Measurements from ENCODE around the gene ORM1.
"Not testable (repeated sequence)": the region's sequence is repeated elsewhere in the genome, so short reads cannot be mapped to it uniquely, and the experiment has no call there.

The ORM1 gene

DNA sequence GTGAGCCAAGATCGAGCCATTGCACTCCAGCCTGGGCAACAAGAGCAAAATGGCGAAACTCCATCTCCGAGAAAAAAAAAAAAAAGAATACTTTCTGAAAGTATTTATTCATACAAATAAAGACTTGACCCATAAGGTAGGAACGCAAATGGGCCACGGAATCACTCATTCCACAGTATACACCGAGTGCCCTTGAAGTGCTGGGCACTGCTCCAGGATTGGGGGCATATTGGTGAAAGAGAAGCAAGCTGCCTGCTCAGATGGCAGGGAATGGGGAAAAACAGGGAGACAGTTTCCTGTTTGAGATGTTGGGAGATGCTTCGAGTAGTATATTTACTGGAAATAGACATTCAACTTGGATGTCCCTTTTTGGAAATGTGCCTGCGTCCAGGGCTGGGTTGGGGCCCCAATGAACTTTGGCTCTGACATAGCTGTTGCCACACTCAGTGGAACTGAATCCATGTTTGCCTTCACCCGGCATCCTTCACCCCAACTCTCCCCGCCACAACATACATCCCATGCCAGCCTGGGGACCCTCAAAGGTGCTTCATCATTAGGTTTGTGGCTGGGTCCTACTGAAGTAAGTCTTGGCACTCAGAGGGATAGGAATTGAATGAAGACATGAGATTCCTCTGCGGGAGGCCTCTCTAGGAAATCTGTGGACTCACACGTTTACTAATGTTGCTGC lies 6.2 kb downstream of the ORM1 start:
- not testable (repeated sequence) for H3K27ac ChIP-seq (ENCODE audit: low read length)

DNA sequence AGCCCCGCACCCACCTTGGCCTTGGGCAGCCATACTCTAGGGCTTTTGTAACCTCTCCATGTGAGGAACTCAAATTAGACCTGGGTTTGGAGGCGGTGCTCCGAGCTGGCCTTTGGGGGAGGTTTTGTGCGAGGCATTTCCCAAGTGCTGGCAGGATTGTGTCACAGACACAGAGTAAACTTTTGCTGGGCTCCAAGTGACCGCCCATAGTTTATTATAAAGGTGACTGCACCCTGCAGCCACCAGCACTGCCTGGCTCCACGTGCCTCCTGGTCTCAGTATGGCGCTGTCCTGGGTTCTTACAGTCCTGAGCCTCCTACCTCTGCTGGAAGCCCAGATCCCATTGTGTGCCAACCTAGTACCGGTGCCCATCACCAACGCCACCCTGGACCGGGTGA lies 6.7 kb downstream of the ORM1 start, which contains the start of gene ORM2:
TSS of gene ORM2 (plus strand) at position 245 of the 398 bp plus-strand sequence. CDS start at position 281, 36 bp downstream.
- not testable (repeated sequence) for H3K27me3 ChIP-seq (ENCODE audit: control insufficient read depth in 1 of 2, insufficient read depth in 2 of 2, low read length in 2 of 2); H3K4me3 ChIP-seq (ENCODE audit: low read length in 2 of 2); H3K27ac ChIP-seq (ENCODE audit: low read length); H3K9me3 ChIP-seq (ENCODE audit: control insufficient read depth in 2 of 2, low read length in 2 of 2); H3K9ac ChIP-seq (ENCODE audit: low read length in 2 of 2); H3K4me1 ChIP-seq (ENCODE audit: control insufficient read depth, insufficient read depth, low read length); H3K36me3 ChIP-seq (ENCODE audit: control insufficient read depth in 2 of 2, insufficient read depth in 2 of 2, low read length in 2 of 2)

More for the DNA sequence above, 6.2 kb downstream of the ORM1 start:
- H3K36me3 ChIP-seq (ENCODE audit: control insufficient read depth in 2 of 2, insufficient read depth in 2 of 2, low read length in 2 of 2); H3K4me1 ChIP-seq (ENCODE audit: control insufficient read depth, insufficient read depth, low read length); H3K9me3 ChIP-seq (ENCODE audit: control insufficient read depth in 2 of 2, low read length in 2 of 2); H3K4me3 ChIP-seq (ENCODE audit: low read length in 2 of 2); H3K9ac ChIP-seq (ENCODE audit: low read length in 2 of 2); H3K27me3 ChIP-seq (ENCODE audit: control insufficient read depth in 1 of 2, insufficient read depth in 2 of 2, low read length in 2 of 2): not testable (repeated sequence)

DNA sequence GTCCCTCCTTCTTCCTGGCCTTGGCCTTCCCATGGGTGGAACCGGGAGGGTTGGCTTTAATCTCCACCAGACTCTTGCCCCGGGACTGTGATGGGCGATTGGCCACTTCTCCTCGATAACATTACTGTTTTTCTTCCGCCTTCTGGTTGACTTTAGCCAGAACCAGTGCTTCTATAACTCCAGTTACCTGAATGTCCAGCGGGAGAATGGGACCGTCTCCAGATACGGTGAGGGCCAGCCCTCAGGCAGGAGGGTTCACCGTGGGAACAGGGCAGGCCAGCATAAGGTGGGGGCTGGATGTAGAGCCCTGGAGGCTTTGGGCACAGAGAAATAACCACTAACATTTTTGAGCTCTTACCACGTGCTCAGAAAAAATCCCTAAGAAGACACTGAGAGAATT lies 7.7 kb downstream of the ORM1 start:
- Histone ChIP-seq H3K27ac (ENCODE audit: low read length) (no peak overlapping the region), H3K36me3 (ENCODE audit: control insufficient read depth in 2 of 2, insufficient read depth in 2 of 2, low read length in 2 of 2) (peaks cover 0 to 2% of the 10 kb centered on the region in 2 donors), H3K4me3 (ENCODE audit: low read length in 2 of 2) (no peak overlapping the region), H3K9me3 (ENCODE audit: control insufficient read depth in 2 of 2, low read length in 2 of 2) (no peaks in the 10 kb centered on the region), H3K4me1 (ENCODE audit: control insufficient read depth, insufficient read depth, low read length) (no peaks in the 10 kb centered on the region), H3K9ac (ENCODE audit: low read length in 2 of 2) (no peak overlapping the region), H3K27me3 (ENCODE audit: control insufficient read depth in 1 of 2, insufficient read depth in 2 of 2, low read length in 2 of 2) (no peaks in the 10 kb centered on the region)

DNA sequence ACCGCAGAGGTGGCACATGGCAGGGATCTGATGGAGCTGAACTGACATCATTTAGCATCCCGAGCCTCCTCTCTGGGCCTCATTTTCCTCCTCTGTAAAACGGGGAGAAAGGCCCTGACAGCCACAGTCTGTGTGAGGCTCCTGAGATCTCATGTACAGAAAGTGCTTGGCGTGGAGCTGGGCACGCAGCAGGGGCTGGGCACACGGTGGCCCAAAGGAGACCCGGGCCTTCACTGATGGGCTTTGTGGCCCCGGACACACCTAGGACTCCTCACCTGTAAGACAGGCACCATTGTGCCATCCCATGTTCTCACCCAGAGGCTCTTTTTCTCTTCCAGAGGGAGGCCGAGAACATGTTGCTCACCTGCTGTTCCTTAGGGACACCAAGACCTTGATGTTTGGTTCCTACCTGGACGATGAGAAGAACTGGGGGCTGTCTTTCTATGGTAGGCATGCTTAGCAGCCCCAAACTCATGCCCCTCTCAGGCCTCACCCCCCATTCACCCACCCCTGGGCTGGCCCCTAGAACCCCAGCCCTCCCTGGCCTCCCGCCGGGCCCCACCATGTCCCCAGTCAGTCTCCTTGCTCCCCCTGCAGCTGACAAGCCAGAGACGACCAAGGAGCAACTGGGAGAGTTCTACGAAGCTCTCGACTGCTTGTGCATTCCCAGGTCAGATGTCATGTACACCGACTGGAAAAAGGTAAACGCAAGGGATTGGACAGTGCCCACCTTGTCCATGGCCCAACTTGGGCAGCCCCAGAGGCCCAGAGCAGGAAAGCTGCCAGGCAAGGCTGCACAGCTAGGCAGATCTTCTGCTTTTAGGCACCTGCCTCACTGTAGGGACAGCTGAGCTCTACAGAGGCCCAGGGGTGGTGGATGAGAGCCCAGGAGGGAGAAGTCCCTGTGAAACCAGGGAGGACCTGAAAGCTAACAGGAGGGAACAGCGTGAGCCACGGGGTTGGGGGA lies 8.6 kb downstream of the ORM1 start:
- not testable (repeated sequence) for H3K27ac ChIP-seq (ENCODE audit: low read length); H3K4me1 ChIP-seq (ENCODE audit: control insufficient read depth, insufficient read depth, low read length); H3K9ac ChIP-seq (ENCODE audit: low read length in 2 of 2); H3K4me3 ChIP-seq (ENCODE audit: low read length in 2 of 2); H3K9me3 ChIP-seq (ENCODE audit: control insufficient read depth in 2 of 2, low read length in 2 of 2); H3K36me3 ChIP-seq (ENCODE audit: control insufficient read depth in 2 of 2, insufficient read depth in 2 of 2, low read length in 2 of 2); H3K27me3 ChIP-seq (ENCODE audit: control insufficient read depth in 1 of 2, insufficient read depth in 2 of 2, low read length in 2 of 2)

DNA sequence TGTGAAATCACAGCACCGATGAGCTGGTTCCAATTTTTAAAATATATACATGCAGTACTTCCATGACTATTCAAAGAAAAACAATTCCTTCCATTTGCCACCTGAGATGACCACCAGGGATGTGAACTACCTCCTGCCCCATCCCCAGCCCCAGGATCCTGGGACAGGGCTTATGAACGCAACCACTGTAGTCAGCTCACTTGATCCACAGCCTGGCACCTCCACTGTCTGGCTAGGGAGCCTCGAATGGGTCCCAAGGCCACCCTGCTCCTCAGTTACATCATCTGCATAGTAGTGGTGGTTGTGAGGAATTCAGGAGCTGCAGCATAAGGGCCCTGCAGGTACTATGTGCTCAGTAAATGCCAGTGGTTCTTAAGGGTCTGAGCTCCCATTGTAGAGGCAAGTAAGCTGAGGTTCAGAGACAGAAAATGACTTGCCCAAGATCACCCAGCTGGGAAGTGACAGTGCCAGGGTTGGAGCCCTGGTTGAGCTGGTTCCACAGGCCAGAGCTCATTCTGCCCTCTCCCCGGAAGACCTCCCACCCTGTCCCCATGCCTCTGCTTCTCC lies 9.7 kb downstream of the ORM1 start:
- not testable (repeated sequence) for H3K9ac ChIP-seq (ENCODE audit: low read length in 2 of 2); H3K36me3 ChIP-seq (ENCODE audit: control insufficient read depth in 2 of 2, insufficient read depth in 2 of 2, low read length in 2 of 2); H3K4me3 ChIP-seq (ENCODE audit: low read length in 2 of 2); H3K9me3 ChIP-seq (ENCODE audit: control insufficient read depth in 2 of 2, low read length in 2 of 2); H3K27me3 ChIP-seq (ENCODE audit: control insufficient read depth in 1 of 2, insufficient read depth in 2 of 2, low read length in 2 of 2); H3K4me1 ChIP-seq (ENCODE audit: control insufficient read depth, insufficient read depth, low read length); H3K27ac ChIP-seq (ENCODE audit: low read length)

DNA sequence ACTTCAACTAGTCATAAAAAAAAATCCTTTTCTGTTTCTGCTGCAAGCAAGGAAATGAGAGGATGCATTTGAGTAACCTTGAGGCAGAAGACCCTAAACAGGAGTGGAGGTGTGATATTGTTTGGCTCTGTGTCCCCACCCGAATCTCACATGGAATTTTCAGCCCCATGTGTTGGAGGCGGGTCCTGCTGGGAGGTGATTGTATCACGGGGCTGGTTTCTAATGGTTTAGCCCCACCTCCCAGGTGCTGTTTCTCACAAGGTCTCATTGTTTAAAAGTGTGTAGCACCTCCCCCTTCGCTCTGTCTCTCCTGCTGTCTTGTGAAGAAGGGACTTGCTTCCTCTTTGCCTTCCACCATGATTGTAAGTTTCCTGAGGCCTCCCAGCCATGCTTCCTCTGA lies 10.8 kb downstream of the ORM1 start:
- H3K4me1 ChIP-seq (ENCODE audit: control insufficient read depth, insufficient read depth, low read length); H3K9ac ChIP-seq (ENCODE audit: low read length in 2 of 2); H3K4me3 ChIP-seq (ENCODE audit: low read length in 2 of 2); H3K27ac ChIP-seq (ENCODE audit: low read length); H3K9me3 ChIP-seq (ENCODE audit: control insufficient read depth in 2 of 2, low read length in 2 of 2); H3K27me3 ChIP-seq (ENCODE audit: control insufficient read depth in 1 of 2, insufficient read depth in 2 of 2, low read length in 2 of 2): not testable (repeated sequence)
- peaks cover 11 to 19% of the 10 kb centered on the region in 2 donors for H3K36me3 ChIP-seq (ENCODE audit: control insufficient read depth in 2 of 2, insufficient read depth in 2 of 2, low read length in 2 of 2)

DNA sequence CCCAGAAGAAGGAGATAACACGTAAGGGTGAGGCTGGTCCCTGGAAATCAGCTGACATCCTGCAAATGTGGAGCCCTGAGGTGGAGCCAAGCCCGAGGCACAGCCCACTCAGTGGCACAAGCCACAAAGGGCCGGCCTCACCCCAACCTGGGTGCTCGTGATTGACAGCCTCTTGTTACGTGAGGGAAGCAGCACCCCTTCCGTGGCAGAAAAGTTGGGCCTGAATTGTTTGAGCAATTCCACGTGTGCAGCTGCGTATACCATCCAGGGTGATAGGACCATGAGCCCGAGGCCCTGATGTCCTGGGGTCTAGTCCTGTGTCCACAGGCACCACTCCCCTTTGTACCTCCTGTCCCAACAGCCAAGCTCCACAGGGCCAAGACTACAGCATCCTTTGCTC lies 11.6 kb downstream of the ORM1 start:
- Histone ChIP-seq H3K4me3 (ENCODE audit: low read length in 2 of 2) (no peak overlapping the region), H3K9me3 (ENCODE audit: control insufficient read depth in 2 of 2, low read length in 2 of 2) (no peaks in the 10 kb centered on the region), H3K4me1 (ENCODE audit: control insufficient read depth, insufficient read depth, low read length) (no peaks in the 10 kb centered on the region), H3K9ac (ENCODE audit: low read length in 2 of 2) (no peak overlapping the region), H3K27ac (ENCODE audit: low read length) (no peak overlapping the region), H3K36me3 (ENCODE audit: control insufficient read depth in 2 of 2, insufficient read depth in 2 of 2, low read length in 2 of 2) (peaks cover 17 to 21% of the 10 kb centered on the region in 2 donors), H3K27me3 (ENCODE audit: control insufficient read depth in 1 of 2, insufficient read depth in 2 of 2, low read length in 2 of 2) (no peaks in the 10 kb centered on the region)

DNA sequence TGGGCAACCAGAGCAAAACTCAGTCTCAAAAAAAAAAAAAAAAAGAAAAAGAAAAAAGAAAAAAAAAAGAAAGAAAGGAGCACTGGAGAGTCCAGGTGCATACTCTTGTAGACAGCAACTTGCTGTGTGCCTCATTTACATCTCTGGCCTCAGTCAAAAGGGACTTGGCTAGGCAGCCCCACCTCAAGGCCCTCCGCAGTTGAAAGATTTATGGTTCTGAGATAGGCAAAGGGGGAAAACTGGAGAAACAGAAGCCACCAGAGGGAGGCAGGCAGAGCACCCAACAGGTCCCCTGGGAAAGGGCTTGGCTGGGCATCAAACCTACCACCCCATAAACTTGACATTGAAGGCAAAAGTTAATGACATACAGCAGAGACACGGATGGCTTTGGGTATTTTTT lies 12.8 kb downstream of the ORM1 start:
- no peaks in the 10 kb centered on the region for H3K4me1 ChIP-seq (ENCODE audit: control insufficient read depth, insufficient read depth, low read length)
- H3K4me3 ChIP-seq (ENCODE audit: low read length in 2 of 2), result no peak overlapping the region
- H3K36me3 ChIP-seq (ENCODE audit: control insufficient read depth in 2 of 2, insufficient read depth in 2 of 2, low read length in 2 of 2), result peaks cover 29% of the 10 kb centered on the region in 2 donors
- H3K27ac ChIP-seq (ENCODE audit: low read length), result no peak overlapping the region
- no peaks in the 10 kb centered on the region for H3K9me3 ChIP-seq (ENCODE audit: control insufficient read depth in 2 of 2, low read length in 2 of 2)
- no peak overlapping the region for H3K9ac ChIP-seq (ENCODE audit: low read length in 2 of 2)
- no peaks in the 10 kb centered on the region for H3K27me3 ChIP-seq (ENCODE audit: control insufficient read depth in 1 of 2, insufficient read depth in 2 of 2, low read length in 2 of 2)

DNA sequence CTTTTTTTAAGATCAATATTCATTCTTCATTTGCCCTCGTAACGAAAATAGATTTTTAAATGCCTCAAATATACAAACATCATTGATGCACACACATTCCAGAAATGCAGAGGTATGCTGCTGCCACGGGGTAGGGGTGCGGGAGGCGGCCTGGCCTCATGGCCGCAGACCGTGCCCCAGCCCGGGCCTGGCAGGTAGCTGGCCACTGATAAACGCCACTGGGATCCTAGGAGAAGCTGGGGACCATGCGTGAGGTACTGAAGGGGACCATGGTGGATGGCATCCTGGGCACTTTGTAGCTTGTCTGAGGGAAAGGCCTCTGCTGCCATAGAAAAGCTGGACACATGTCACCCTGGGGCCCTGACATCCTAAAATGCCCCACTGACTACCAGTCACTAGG lies 13.3 kb downstream of the ORM1 start:
- Histone ChIP-seq H3K9ac (ENCODE audit: low read length in 2 of 2) (no peak overlapping the region), H3K4me1 (ENCODE audit: control insufficient read depth, insufficient read depth, low read length) (no peaks in the 10 kb centered on the region), H3K36me3 (ENCODE audit: control insufficient read depth in 2 of 2, insufficient read depth in 2 of 2, low read length in 2 of 2) (peaks cover 32 to 33% of the 10 kb centered on the region in 2 donors), H3K4me3 (ENCODE audit: low read length in 2 of 2) (no peak overlapping the region), H3K9me3 (ENCODE audit: control insufficient read depth in 2 of 2, low read length in 2 of 2) (no peaks in the 10 kb centered on the region), H3K27me3 (ENCODE audit: control insufficient read depth in 1 of 2, insufficient read depth in 2 of 2, low read length in 2 of 2) (no peaks in the 10 kb centered on the region), H3K27ac (ENCODE audit: low read length) (no peak overlapping the region)

DNA sequence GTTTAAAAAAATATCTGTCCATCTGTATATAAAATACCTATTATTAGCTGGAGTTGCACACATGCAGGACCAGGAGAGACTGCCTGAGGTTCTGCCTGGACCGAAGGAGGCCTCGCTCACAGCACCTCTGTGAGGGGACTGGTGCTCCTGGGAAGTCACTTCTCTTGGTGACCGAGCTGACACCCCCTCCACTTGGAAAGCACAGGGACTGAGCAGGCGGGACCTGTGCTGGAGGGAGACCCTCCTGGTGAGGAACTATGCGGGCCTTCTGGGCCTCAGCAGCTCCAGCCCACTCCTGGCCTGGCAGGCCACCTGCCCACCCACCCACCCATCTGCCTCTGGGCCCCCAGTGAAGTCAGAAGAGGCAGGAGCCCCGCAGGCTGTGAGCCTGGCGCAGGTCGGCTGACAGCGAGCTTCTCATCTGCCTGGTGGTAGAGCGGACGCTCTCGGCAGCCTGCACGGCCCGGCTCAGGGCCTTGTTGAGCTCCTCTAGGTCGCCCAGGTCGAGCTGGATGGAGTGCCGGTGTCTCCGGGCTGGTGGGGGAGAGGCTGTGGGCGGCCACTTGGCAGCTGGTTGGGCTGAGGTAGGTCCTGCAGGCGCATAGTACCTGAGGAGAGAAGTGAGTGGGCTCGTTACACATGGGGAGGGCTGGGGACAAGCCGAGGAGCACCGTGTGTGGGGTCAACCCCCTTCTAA lies 13.9 kb downstream of the ORM1 start:
- H3K36me3 ChIP-seq (ENCODE audit: control insufficient read depth in 2 of 2, insufficient read depth in 2 of 2, low read length in 2 of 2), result peaks cover 36 to 39% of the 10 kb centered on the region in 2 donors
- no peak overlapping the region for H3K27ac ChIP-seq (ENCODE audit: low read length)

More for the DNA sequence above, 13.9 kb downstream of the ORM1 start:
- H3K9me3 ChIP-seq (ENCODE audit: control insufficient read depth in 2 of 2, low read length in 2 of 2), result no peaks in the 10 kb centered on the region
- no peaks in the 10 kb centered on the region for H3K27me3 ChIP-seq (ENCODE audit: control insufficient read depth in 1 of 2, insufficient read depth in 2 of 2, low read length in 2 of 2)
- H3K4me3 ChIP-seq (ENCODE audit: low read length in 2 of 2), result no peak overlapping the region
- no peak overlapping the region for H3K9ac ChIP-seq (ENCODE audit: low read length in 2 of 2)
- H3K4me1 ChIP-seq (ENCODE audit: control insufficient read depth, insufficient read depth, low read length), result no peaks in the 10 kb centered on the region
